Keratinocyte (primary cell): ENCODE results near the gene PYGB. TPM values are rescaled to one million over a fixed set of nuclear protein-coding genes. Genes with fewer than 3 reads are reported as not detected.

Experiments used
- DNase-seq: peaks from one replicate; pipeline ENCODE4 v3.0.0-alpha.2; 2011; ENCODE audit warnings: low read depth, missing footprints, low spot score
- FAIRE-seq: peaks from 2 replicates; lab custom pipeline; 2011; peaks lifted over from hg19 to GRCh38; lab: Jason Lieb, UNC
- H2AFZ ChIP-seq: 2 replicates; pipeline ENCODE4 v1.6.0; 2012; ENCODE audit warnings: low read length, control low read depth, inconsistent platforms; ENCODE audit not compliant: control insufficient read depth
- H3K27ac ChIP-seq: 2 replicates; pipeline ENCODE4 v1.5.1; 2011; ENCODE audit warnings: low read length; ENCODE audit not compliant: control insufficient read depth, insufficient read depth
- H3K27me3 ChIP-seq: 3 replicates; pipeline ENCODE4 v1.6.0; 2011; ENCODE audit warnings: low read length; ENCODE audit not compliant: control insufficient read depth, insufficient read depth; ENCODE audit errors: extremely low read depth
- H3K36me3 ChIP-seq, 2 experiments: 2 replicates in 1 of 2; 3 replicates in 1 of 2; pipeline ENCODE4 v1.5.1; 2011; ENCODE audit warnings: low read length in 2 of 2, mild to moderate bottlenecking in 1 of 2; ENCODE audit not compliant: control insufficient read depth in 2 of 2, insufficient read depth in 2 of 2; ENCODE audit errors: extremely low read depth in 1 of 2
- H3K4me1 ChIP-seq: 3 replicates; pipeline ENCODE4 v1.5.1; 2011; ENCODE audit warnings: low read length; ENCODE audit not compliant: control insufficient read depth, insufficient read depth; ENCODE audit errors: extremely low read depth
- H3K4me2 ChIP-seq: 3 replicates; pipeline ENCODE4 v1.6.0; 2011; ENCODE audit warnings: low read depth, low read length; ENCODE audit not compliant: control insufficient read depth, insufficient read depth; ENCODE audit errors: extremely low read depth
- H3K4me3 ChIP-seq, 3 experiments: fragments of 200-600 bp in 1 of 3; sonication (generic) in 1 of 3; 2 replicates in 2 of 3; 3 replicates in 1 of 3; pipeline ENCODE4 v1.5.1; 2011 to 2016; ENCODE audit warnings: low read length in 3 of 3, mild to moderate bottlenecking in 3 of 3, control low read depth in 2 of 3, inconsistent platforms in 1 of 3, low read depth in 1 of 3, mixed read lengths in 1 of 3, mixed run types in 1 of 3, moderate library complexity in 1 of 3; ENCODE audit not compliant: control insufficient read depth in 2 of 3, insufficient read depth in 2 of 3; ENCODE audit errors: extremely low read depth in 1 of 3
- H3K79me2 ChIP-seq: 2 replicates; pipeline ENCODE4 v1.6.0; 2012; ENCODE audit warnings: low read length; ENCODE audit not compliant: control insufficient read depth, insufficient read depth
- H3K9ac ChIP-seq: 3 replicates; pipeline ENCODE4 v1.6.0; 2011; ENCODE audit warnings: low read length; ENCODE audit not compliant: control insufficient read depth, insufficient read depth; ENCODE audit errors: extremely low read depth
- H3K9me1 ChIP-seq: 3 replicates; pipeline ENCODE4 v1.6.0; 2011; ENCODE audit warnings: low read length; ENCODE audit not compliant: control insufficient read depth, insufficient read depth; ENCODE audit errors: extremely low read depth
- H3K9me3 ChIP-seq: 2 replicates; pipeline ENCODE4 v1.5.1; 2012; ENCODE audit warnings: low read depth, low read length; ENCODE audit not compliant: control insufficient read depth
- H4K20me1 ChIP-seq: 3 replicates; pipeline ENCODE4 v1.6.0; 2011; ENCODE audit warnings: low read length; ENCODE audit not compliant: control insufficient read depth, insufficient read depth; ENCODE audit errors: extremely low read depth
- CTCF ChIP-seq, 3 experiments: IDR thresholded peaks in 1 of 3; conservative IDR thresholded peaks in 1 of 3; optimal IDR thresholded peaks in 1 of 3; 2 replicates in 2 of 3; 3 replicates in 1 of 3; pipeline versions ENCODE3 to v1.5.1; 2011; ENCODE audit warnings: low read length in 3 of 3, mild to moderate bottlenecking in 3 of 3, moderate library complexity in 2 of 3, control low read depth in 1 of 3, inconsistent platforms in 1 of 3; ENCODE audit not compliant: insufficient read depth in 2 of 3; ENCODE audit errors: extremely low read depth in 1 of 3
- EZH2 ChIP-seq: IDR thresholded peaks from one replicate; pipeline ENCODE4 v1.6.1; 2012; ENCODE audit warnings: inconsistent platforms, mild to moderate bottlenecking, low read length, moderate library complexity
- dilution Hi-C: fragments of 300-500 bp; cut with MboI; formaldehyde crosslinking; loops from one replicate; pipeline ENCODE4 v1.7.0; 2020; ENCODE audit warnings: low sequenced_read_pairs; ENCODE audit not compliant: extremely low pct_ligation_motif_present
- polyA plus RNA-seq, 5 experiments: library from polyadenylated mRNA; depleted of rRNA in 3 of 5; stranded (reverse) in 3 of 5; stranded (forward) in 1 of 5; unstranded in 1 of 5; fragments of >200 nt; gene quantifications; 1 replicate in 1 of 5; 2 replicates in 3 of 5; 3 replicates in 1 of 5; pipeline versions ENCODE4 v1.2.1 to v1.2.3, GENCODE V29; 2011 to 2012; ENCODE audit warnings: missing spikeins in 2 of 5, low read depth in 1 of 5, low replicate concordance in 1 of 5

PYGB gene
- polyA plus RNA-seq, 1 donor (not counting 4 experiments of a cell fraction or from before 2014, with no cell fraction given), result 78.3 TPM

- H2AFZ ChIP-seq, result no peak overlapping the region
- H3K4me2 ChIP-seq, result no peak overlapping the region
- peaks cover 15% of the 10 kb centered on the region for H3K4me1 ChIP-seq
- H3K9me3 ChIP-seq, result no peaks in the 10 kb centered on the region
- H3K9ac ChIP-seq, result no peak overlapping the region
- TF ChIP-seq CTCF (optimal IDR thresholded peaks at IDR 0.05 in 1 of 3, IDR thresholded peaks at IDR 0.05 in 1 of 3, conservative IDR thresholded peaks at IDR 0.05 in 1 of 3; ENCODE audit: extremely low read depth in 1 of 3, insufficient read depth in 2 of 3, low read length in 3 of 3), result no peak
- no peak for TF ChIP-seq EZH2
- H4K20me1 ChIP-seq, result peaks cover 5% of the 10 kb centered on the region
- H3K27me3 ChIP-seq, result no peaks in the 10 kb centered on the region
- peaks cover 30 to 34% of the 10 kb centered on the region in 2 experiments for H3K36me3 ChIP-seq
- H3K27ac ChIP-seq, result no peak overlapping the region
- FAIRE-seq (no peak), DNase-seq (no peak)
- H3K79me2 ChIP-seq, result peaks cover 43% of the 10 kb centered on the region
- dilution Hi-C loops, result no loop called here
- peaks cover 3% of the 10 kb centered on the region for H3K9me1 ChIP-seq
- H3K4me3 ChIP-seq, result no peak overlapping the region
Observed at GRCh38 chr20:25207960-25208534, 39.8 kb upstream of the PYGB start.

- dilution Hi-C loops, result no loop called here
Observed at GRCh38 chr20:25209400-25209799, 38.5 kb upstream of the PYGB start.

More at GRCh38 chr20:25209400-25209799, 38.5 kb upstream of the PYGB start:
- Histone ChIP-seq H4K20me1 (peaks cover 5% of the 10 kb centered on the region), H3K4me2 (no peak overlapping the region), H3K9me1 (peaks cover 3% of the 10 kb centered on the region), H3K27me3 (no peaks in the 10 kb centered on the region), H3K4me3 (no peak overlapping the region), H3K36me3 (peaks cover 37 to 41% of the 10 kb centered on the region in 2 experiments), H3K27ac (no peak overlapping the region), H2AFZ (no peak overlapping the region), H3K4me1 (peaks cover 15% of the 10 kb centered on the region), H3K9me3 (no peaks in the 10 kb centered on the region), H3K9ac (no peak overlapping the region), H3K79me2 (peaks cover 32% of the 10 kb centered on the region)
- DNase-seq (no peak), FAIRE-seq (no peak)
- no peak for TF ChIP-seq CTCF (optimal IDR thresholded peaks at IDR 0.05 in 1 of 3, IDR thresholded peaks at IDR 0.05 in 1 of 3, conservative IDR thresholded peaks at IDR 0.05 in 1 of 3; ENCODE audit: extremely low read depth in 1 of 3, insufficient read depth in 2 of 3, low read length in 3 of 3)
- no peak for TF ChIP-seq EZH2
